GM12891 (cell line): ENCODE data around the gene CRLF3. TPM values are rescaled to one million over a fixed set of nuclear protein-coding genes. Genes with fewer than 3 reads are reported as not detected.

ENCODE experiments used
- DNase-seq: peaks from one replicate; pipeline ENCODE4 v3.0.0; 2011; ENCODE audit warnings: low spot score; ENCODE audit not compliant: insufficient read length
- FAIRE-seq: peaks from 2 replicates; lab custom pipeline; 2011; peaks lifted over from hg19 to GRCh38; lab: Jason Lieb, UNC
- PAX5 ChIP-seq: IDR thresholded peaks from 2 replicates; pipeline ENCODE4 v1.6.1; 2011; ENCODE audit warnings: low read length, moderate library complexity, mild to moderate bottlenecking; ENCODE audit not compliant: insufficient read depth, severe bottlenecking
- POLR2A ChIP-seq: IDR thresholded peaks from 2 replicates; pipeline ENCODE4 v1.6.1; 2011; ENCODE audit warnings: low read depth, low read length, control low read depth
- POLR2AphosphoS5 ChIP-seq: IDR thresholded peaks from 2 replicates; pipeline ENCODE4 v1.6.1; 2011; ENCODE audit warnings: low read depth, low read length, control low read depth
- POU2F2 ChIP-seq: IDR thresholded peaks from 2 replicates; pipeline ENCODE4 v1.6.1; 2011; ENCODE audit warnings: low read depth, mild to moderate bottlenecking, control low read depth, low read length, moderate library complexity
- SPI1 ChIP-seq: IDR thresholded peaks from 2 replicates; pipeline ENCODE4 v1.6.1; 2011; ENCODE audit warnings: low read depth, low read length, control low read depth
- TAF1 ChIP-seq: IDR thresholded peaks from 2 replicates; pipeline ENCODE4 v1.6.1; 2011; ENCODE audit warnings: low read depth, low read length, control low read depth
- polyA plus RNA-seq: library from polyadenylated mRNA; unstranded; fragments of >200 nt; gene quantifications from one replicate; pipeline ENCODE4 v1.2.1, GENCODE V29; 2012; ENCODE audit warnings: low read depth, missing spikeins, inconsistent platforms; ENCODE audit not compliant: missing spikeins

The CRLF3 gene
- 11.6 TPM for polyA plus RNA-seq

GRCh38 chr17:30824356-30825145 is at the start of gene CRLF3:
TSS of gene CRLF3 (minus strand) at chr17:30824692. CDS start at chr17:30824651, 41 bp downstream.
- TF ChIP-seq SPI1: 0 out of 2 replicates have a peak, but pooled peaks have one; percentile 15
- TF ChIP-seq PAX5: peak; percentile 35
- TF ChIP-seq POU2F2: no peak; the same call in 1 of the 2 replicates
- TF ChIP-seq POLR2AphosphoS5: no peak
- TF ChIP-seq POLR2A: peak; percentile 78
- peak; percentile 49 for TF ChIP-seq TAF1
- peak; percentile 99 for FAIRE-seq
- DNase-seq: peak; percentile 92

GRCh38 chr17:30869005-30869404 is 44.5 kb upstream of the CRLF3 start:
- DNase-seq (no peak), FAIRE-seq (no peak)
- TF ChIP-seq SPI1: no peak

- DNase-seq (no peak), FAIRE-seq (no peak)
- TF ChIP-seq TAF1 (no peak), SPI1 (no peak), POU2F2 (no peak), PAX5 (no peak), POLR2A (no peak), POLR2AphosphoS5 (no peak)
Measured at GRCh38 chr17:30864636-30865035, 40.1 kb upstream of the CRLF3 start.

- no peak for DNase-seq
- no peak for FAIRE-seq
- TF ChIP-seq POU2F2 (no peak), SPI1 (no peak), POLR2A (no peak), TAF1 (no peak), POLR2AphosphoS5 (no peak), PAX5 (no peak)
Measured at GRCh38 chr17:30858556-30859250, 34.2 kb upstream of the CRLF3 start.

GRCh38 chr17:30854146-30854545 is 29.7 kb upstream of the CRLF3 start:
- DNase-seq (no peak), FAIRE-seq (no peak)
- TF ChIP-seq SPI1 (no peak), POLR2AphosphoS5 (no peak), PAX5 (no peak), POLR2A (no peak), TAF1 (no peak), POU2F2 (no peak)

- DNase-seq (no peak), FAIRE-seq (no peak)
- TF ChIP-seq TAF1: no peak
- no peak for TF ChIP-seq POLR2AphosphoS5
- TF ChIP-seq POU2F2: no peak
- no peak for TF ChIP-seq POLR2A
- TF ChIP-seq SPI1: no peak
- TF ChIP-seq PAX5: no peak
Measured at GRCh38 chr17:30848021-30848420, 23.5 kb upstream of the CRLF3 start.

- DNase-seq (no peak), FAIRE-seq (no peak)
- TF ChIP-seq POLR2AphosphoS5 (no peak), POU2F2 (no peak), SPI1 (no peak), POLR2A (no peak), PAX5 (no peak), TAF1 (no peak)
Measured at GRCh38 chr17:30840771-30841170, 16.3 kb upstream of the CRLF3 start.

- FAIRE-seq: no peak
- no peak for DNase-seq
Measured at GRCh38 chr17:30838202-30838807, 13.8 kb upstream of the CRLF3 start.

GRCh38 chr17:30832438-30833124 is 8.1 kb upstream of the CRLF3 start:
- DNase-seq (no peak), FAIRE-seq (peak; percentile 58)
- TF ChIP-seq PAX5 (no peak), SPI1 (no peak), POU2F2 (no peak), POLR2AphosphoS5 (no peak), POLR2A (no peak), TAF1 (no peak)

More at GRCh38 chr17:30838202-30838807, 13.8 kb upstream of the CRLF3 start:
- TF ChIP-seq POLR2A (no peak), POU2F2 (no peak), TAF1 (no peak), PAX5 (no peak), POLR2AphosphoS5 (no peak), SPI1 (no peak)
